Esophagus squamous epithelium (tissue), 5 donors: ENCODE measurements around the gene DLL1. TPM values are rescaled to one million over a fixed set of nuclear protein-coding genes. Genes with fewer than 3 reads are reported as not detected.
"Not testable (repeated sequence)": the region's sequence is repeated elsewhere in the genome, so short reads cannot be mapped to it uniquely, and the experiment has no call there.

Experiments used
- DNase-seq: peaks from one replicate; lab custom pipeline; 2025; lab: John Stamatoyannopoulos, UW
- H3K27ac ChIP-seq, 4 donors: fragments of 200-600 bp; sonication (generic); one replicate each; pipeline ENCODE4 v1.5.1; 2016 to 2019; ENCODE audit warnings: mild to moderate bottlenecking in 1 of 4
- H3K27me3 ChIP-seq, 4 donors: fragments of 200-600 bp; sonication (generic); 1 replicate in 3 of 4; 2 replicates in 1 of 4; pipeline versions ENCODE4 v1.5.1 to v1.6.0; 2017 to 2021; ENCODE audit warnings: antibody characterized with exemption in 1 of 4
- H3K36me3 ChIP-seq, 3 donors: fragments of 200-600 bp; sonication (generic); one replicate each; pipeline ENCODE4 v1.5.1; 2016 to 2019
- H3K4me1 ChIP-seq, 3 donors: fragments of 200-600 bp; sonication (generic); one replicate each; pipeline ENCODE4 v1.5.1; 2017 to 2019
- H3K4me3 ChIP-seq, 4 donors: fragments of 200-600 bp; sonication (generic); 1 replicate in 3 of 4; 2 replicates in 1 of 4; pipeline ENCODE4 v1.5.1; 2016 to 2019; ENCODE audit warnings: mild to moderate bottlenecking in 2 of 4, moderate library complexity in 1 of 4
- H3K9me3 ChIP-seq, 3 donors: fragments of 200-600 bp; sonication (generic); one replicate each; pipeline ENCODE4 v1.5.1; 2016 to 2019
- CTCF ChIP-seq, 6 experiments: fragments of 450-650 bp in 4 of 6; fragments of 200-600 bp in 2 of 6; sonication (generic) in 2 of 6; IDR thresholded peaks; one replicate each; pipeline ENCODE4 v1.5.1; 2016 to 2019; ENCODE audit warnings: antibody characterized with exemption in 6 of 6, mild to moderate bottlenecking in 4 of 6, moderate library complexity in 4 of 6
- POLR2A ChIP-seq, 4 donors: fragments of 450-650 bp; IDR thresholded peaks; one replicate each; pipeline ENCODE4 v1.6.1; 2017; ENCODE audit warnings: antibody characterized with exemption in 4 of 4, mild to moderate bottlenecking in 4 of 4, moderate library complexity in 3 of 4
- WGBS, 2 donors: methylation state at CpG; one replicate each; pipeline ENCODE4 v1.1.5; 2018; 5-methylcytosine and 5-hydroxymethylcytosine counted together
- intact Hi-C: fragments of 100-400 bp; cut with DNase I; formaldehyde crosslinking; loops from one replicate; pipeline ENCODE4 v1.15.0; 2022
- total RNA-seq, 4 donors: library from RNA; depleted of rRNA; stranded (reverse); fragments of >200 nt; gene quantifications; one replicate each; pipeline ENCODE4 v1.1.0, GENCODE V29; 2016
- donor health status: DM: yes; HTN: yes; CAD: no.

DLL1 gene, protein sequence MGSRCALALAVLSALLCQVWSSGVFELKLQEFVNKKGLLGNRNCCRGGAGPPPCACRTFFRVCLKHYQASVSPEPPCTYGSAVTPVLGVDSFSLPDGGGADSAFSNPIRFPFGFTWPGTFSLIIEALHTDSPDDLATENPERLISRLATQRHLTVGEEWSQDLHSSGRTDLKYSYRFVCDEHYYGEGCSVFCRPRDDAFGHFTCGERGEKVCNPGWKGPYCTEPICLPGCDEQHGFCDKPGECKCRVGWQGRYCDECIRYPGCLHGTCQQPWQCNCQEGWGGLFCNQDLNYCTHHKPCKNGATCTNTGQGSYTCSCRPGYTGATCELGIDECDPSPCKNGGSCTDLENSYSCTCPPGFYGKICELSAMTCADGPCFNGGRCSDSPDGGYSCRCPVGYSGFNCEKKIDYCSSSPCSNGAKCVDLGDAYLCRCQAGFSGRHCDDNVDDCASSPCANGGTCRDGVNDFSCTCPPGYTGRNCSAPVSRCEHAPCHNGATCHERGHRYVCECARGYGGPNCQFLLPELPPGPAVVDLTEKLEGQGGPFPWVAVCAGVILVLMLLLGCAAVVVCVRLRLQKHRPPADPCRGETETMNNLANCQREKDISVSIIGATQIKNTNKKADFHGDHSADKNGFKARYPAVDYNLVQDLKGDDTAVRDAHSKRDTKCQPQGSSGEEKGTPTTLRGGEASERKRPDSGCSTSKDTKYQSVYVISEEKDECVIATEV
- total RNA-seq: 10 to 100 TPM in 3 of 4 donors, 1 to 10 TPM in 1; 8.3 to 37.6 (median 15.1) TPM

- Histone ChIP-seq H3K4me1 (peaks cover 40 to 95% (median 65%) of the 10 kb centered on the region in 3 donors), H3K36me3 (peaks cover 0 to 21% (median 0%) of the 10 kb centered on the region in 3 donors), H3K27ac (peak within 1 kb of the TSS; percentile 76 to 93 (median 86)), H3K9me3 (no peaks in the 10 kb centered on the region), H3K27me3 (peaks cover 0 to 95% (median 9%) of the 10 kb centered on the region in 4 donors), H3K4me3 (peak within 1 kb of the TSS; percentile 63 to 79 (median 72))
- no peak for DNase-seq
- 0% methylated on average over 11 to 17 of the region's 83 CpGs for WGBS, 2 donors
- intact Hi-C loops: no loop called here
- TF ChIP-seq CTCF (IDR thresholded peaks at IDR 0.05) (no peak), POLR2A (IDR thresholded peaks at IDR 0.05) (peak in 2 of 4 donors; percentile 75 to 92)
These were observed at the start of gene DLL1 for GRCh38 chr6:170290296-170291128. Gene DLL1, minus strand, starts transcription at chr6:170291078. Its CDS starts 939 bp downstream, at chr6:170290139.

- H3K27ac ChIP-seq, DNase-seq, H3K4me1 ChIP-seq, H3K9me3 ChIP-seq, H3K27me3 ChIP-seq, intact Hi-C loops, H3K4me3 ChIP-seq: not testable (repeated sequence)
- 88 to 98% methylated on average over 2 to 3 of the region's 3 CpGs for whole genome bisulfite sequencing, 2 donors
- peaks cover 0 to 60% (median 7%) of the 10 kb centered on the region in 3 donors for H3K36me3 ChIP-seq
These were observed 44.3 kb upstream of the DLL1 start for GRCh38 chr6:170335199-170335598.

DNA sequence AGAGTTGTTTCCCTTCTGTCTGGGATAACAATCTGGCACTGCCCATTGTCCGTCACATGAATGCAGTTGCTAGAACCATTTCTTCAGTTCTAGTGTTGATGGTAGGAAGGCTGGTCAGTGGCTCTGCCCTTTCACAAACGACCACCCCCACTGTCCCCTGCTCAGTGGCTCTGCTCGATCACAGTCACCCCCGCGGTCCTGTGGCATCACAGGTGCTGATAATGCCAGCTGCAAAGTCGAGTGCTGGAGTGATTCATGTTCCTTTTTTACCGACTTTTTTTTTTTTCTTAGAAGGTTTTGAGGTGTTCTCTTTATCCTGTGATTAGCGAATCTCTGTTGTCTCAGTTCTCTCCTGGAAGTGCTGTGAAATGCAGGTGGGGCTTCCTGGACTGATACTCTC is 38.4 kb upstream of the DLL1 start:
- Histone ChIP-seq H3K27me3 (no peaks in the 10 kb centered on the region), H3K4me3 (no peak overlapping the region), H3K9me3 (no peaks in the 10 kb centered on the region), H3K4me1 (no peaks in the 10 kb centered on the region), H3K36me3 (peaks cover 0 to 100% (median 18%) of the 10 kb centered on the region in 3 donors), H3K27ac (no peak overlapping the region)
- intact Hi-C loops: no loop called here
- TF ChIP-seq CTCF (IDR thresholded peaks at IDR 0.05) (no peak), POLR2A (IDR thresholded peaks at IDR 0.05) (no peak)
- WGBS, 2 donors: 80 to 84% methylated on average over 8 of the region's 8 CpGs
- no peak for DNase-seq

DNA sequence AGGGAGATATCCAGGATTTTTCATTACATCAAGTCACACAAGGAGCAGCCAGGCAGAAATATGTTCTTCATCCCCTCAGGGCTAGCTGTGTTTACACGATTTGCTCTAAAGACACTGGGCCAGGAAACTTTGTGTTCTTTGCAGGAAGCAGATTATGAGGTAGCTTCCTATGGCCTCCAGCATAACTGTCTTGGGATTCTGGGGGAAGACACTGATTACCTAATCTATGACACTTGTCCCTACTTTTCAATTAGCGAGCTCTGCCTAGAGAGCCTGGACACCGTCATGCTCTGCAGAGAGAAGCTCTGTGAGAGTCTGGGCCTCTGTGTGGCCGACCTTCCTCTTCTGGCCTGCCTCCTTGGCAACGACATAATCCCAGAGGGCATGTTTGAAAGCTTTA is 26.8 kb upstream of the DLL1 start:
- 60 to 82% methylated on average over 5 of the region's 5 CpGs for WGBS, 2 donors
- no peaks in the 10 kb centered on the region for H3K27me3 ChIP-seq
- no peak for DNase-seq
- peaks cover 0 to 52% (median 0%) of the 10 kb centered on the region in 3 donors for H3K36me3 ChIP-seq
- no peaks in the 10 kb centered on the region for H3K9me3 ChIP-seq
- intact Hi-C loops: no loop called here
- H3K4me1 ChIP-seq: peaks cover 0 to 11% (median 0%) of the 10 kb centered on the region in 3 donors
- peak overlapping the region in 2 of 4 donors; percentile 13 to 17 for H3K27ac ChIP-seq
- TF ChIP-seq CTCF (IDR thresholded peaks at IDR 0.05) (no peak), POLR2A (IDR thresholded peaks at IDR 0.05) (no peak)
- H3K4me3 ChIP-seq: no peak overlapping the region

- H3K4me3 ChIP-seq: no peak overlapping the region
- no peaks in the 10 kb centered on the region for H3K27me3 ChIP-seq
- intact Hi-C loops: no loop called here
- peaks cover 0 to 45% (median 0%) of the 10 kb centered on the region in 3 donors for H3K36me3 ChIP-seq
- DNase-seq: no peak
- H3K27ac ChIP-seq: peak overlapping the region in 2 of 4 donors; percentile 13 to 17
- H3K4me1 ChIP-seq: peaks cover 0 to 13% (median 0%) of the 10 kb centered on the region in 3 donors
- no peaks in the 10 kb centered on the region for H3K9me3 ChIP-seq
- WGBS, 2 donors: 33 to 50% methylated on average over 1 of the region's 1 CpG
- TF ChIP-seq POLR2A (IDR thresholded peaks at IDR 0.05) (no peak), CTCF (IDR thresholded peaks at IDR 0.05) (no peak)
These were observed 26.2 kb upstream of the DLL1 start for GRCh38 chr6:170317076-170317475.
